HL-60 (cell line): ENCODE measurements around the gene SLC8A2.

Experiments
- DNase-seq, 2 experiments: peaks; one replicate each; pipeline ENCODE4 v3.0.0-alpha.2; 2010 to 2020; ENCODE audit warnings: low read depth in 1 of 2, low spot score in 1 of 2
- H3K27ac ChIP-seq: fragments of 250-450 bp; sonication (Bioruptor Pico); replicated peaks from 2 replicates; pipeline ENCODE4 v1.5.1; 2020; ENCODE audit warnings: mild to moderate bottlenecking, moderate library complexity
- H3K27me3 ChIP-seq: fragments of 250-450 bp; sonication (Bioruptor Pico); 2 replicates; pipeline ENCODE4 v1.5.1; 2021; ENCODE audit warnings: mild to moderate bottlenecking, moderate library complexity; ENCODE audit not compliant: insufficient read depth, poor library complexity, severe bottlenecking
- H3K4me3 ChIP-seq: replicated peaks from 2 replicates; pipeline ENCODE4 v1.5.1; 2011; ENCODE audit warnings: mild to moderate bottlenecking, control low read depth, low read length; ENCODE audit not compliant: insufficient read depth
- CTCF ChIP-seq: IDR thresholded peaks from one replicate; pipeline ENCODE4 v1.5.1; 2011; ENCODE audit warnings: low read length, control low read depth, inconsistent platforms; ENCODE audit not compliant: insufficient read depth
- GABPA ChIP-seq: IDR thresholded peaks from 2 replicates; pipeline ENCODE4 v1.6.1; 2012; ENCODE audit warnings: low read depth
- POLR2AphosphoS5 ChIP-seq: IDR thresholded peaks from 2 replicates; pipeline ENCODE4 v1.6.1; 2012; ENCODE audit warnings: low read depth
- SPI1 ChIP-seq: IDR thresholded peaks from 2 replicates; pipeline ENCODE4 v1.6.1; 2012; ENCODE audit warnings: low read depth, mild to moderate bottlenecking, borderline replicate concordance
- TF ChIP-seq, protein P1 (sequence below): IDR thresholded peaks from 2 replicates; pipeline ENCODE4 v1.6.1; 2012; ENCODE audit warnings: low read depth; ENCODE audit not compliant: insufficient replicate concordance

SLC8A2 gene

GRCh38 chr19:47404334-47405196, 67.1 kb downstream of the SLC8A2 start:
- H3K27ac ChIP-seq: no peak overlapping the region
- TF ChIP-seq GABPA: no peak
- no peak for DNase-seq
- H3K27me3 ChIP-seq: peaks cover 16% of the 10 kb centered on the region
- H3K4me3 ChIP-seq: no peak overlapping the region

DNA sequence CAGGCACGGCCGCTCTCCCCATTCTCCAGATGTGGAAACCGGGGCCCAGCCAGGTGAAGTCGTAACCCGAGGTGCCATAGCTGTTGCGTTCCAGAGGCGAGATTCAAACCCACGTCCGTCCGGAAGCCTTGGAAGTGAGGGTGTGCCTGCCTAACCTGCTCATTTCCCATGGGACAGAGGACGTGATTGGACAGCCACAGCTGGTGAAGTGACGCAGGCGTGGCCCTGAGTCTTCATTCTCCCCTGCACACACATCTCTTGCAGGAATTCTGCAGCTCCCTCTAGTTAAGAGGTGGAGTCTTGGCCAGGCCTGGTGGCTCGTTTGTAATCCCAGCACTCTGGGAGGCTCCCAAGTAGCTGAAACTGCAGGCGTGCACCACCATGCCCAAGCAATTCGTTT, 69.2 kb downstream of the SLC8A2 start:
- peaks cover 13% of the 10 kb centered on the region for H3K27me3 ChIP-seq
- H3K4me3 ChIP-seq: no peak overlapping the region
- TF ChIP-seq, protein P1, sequence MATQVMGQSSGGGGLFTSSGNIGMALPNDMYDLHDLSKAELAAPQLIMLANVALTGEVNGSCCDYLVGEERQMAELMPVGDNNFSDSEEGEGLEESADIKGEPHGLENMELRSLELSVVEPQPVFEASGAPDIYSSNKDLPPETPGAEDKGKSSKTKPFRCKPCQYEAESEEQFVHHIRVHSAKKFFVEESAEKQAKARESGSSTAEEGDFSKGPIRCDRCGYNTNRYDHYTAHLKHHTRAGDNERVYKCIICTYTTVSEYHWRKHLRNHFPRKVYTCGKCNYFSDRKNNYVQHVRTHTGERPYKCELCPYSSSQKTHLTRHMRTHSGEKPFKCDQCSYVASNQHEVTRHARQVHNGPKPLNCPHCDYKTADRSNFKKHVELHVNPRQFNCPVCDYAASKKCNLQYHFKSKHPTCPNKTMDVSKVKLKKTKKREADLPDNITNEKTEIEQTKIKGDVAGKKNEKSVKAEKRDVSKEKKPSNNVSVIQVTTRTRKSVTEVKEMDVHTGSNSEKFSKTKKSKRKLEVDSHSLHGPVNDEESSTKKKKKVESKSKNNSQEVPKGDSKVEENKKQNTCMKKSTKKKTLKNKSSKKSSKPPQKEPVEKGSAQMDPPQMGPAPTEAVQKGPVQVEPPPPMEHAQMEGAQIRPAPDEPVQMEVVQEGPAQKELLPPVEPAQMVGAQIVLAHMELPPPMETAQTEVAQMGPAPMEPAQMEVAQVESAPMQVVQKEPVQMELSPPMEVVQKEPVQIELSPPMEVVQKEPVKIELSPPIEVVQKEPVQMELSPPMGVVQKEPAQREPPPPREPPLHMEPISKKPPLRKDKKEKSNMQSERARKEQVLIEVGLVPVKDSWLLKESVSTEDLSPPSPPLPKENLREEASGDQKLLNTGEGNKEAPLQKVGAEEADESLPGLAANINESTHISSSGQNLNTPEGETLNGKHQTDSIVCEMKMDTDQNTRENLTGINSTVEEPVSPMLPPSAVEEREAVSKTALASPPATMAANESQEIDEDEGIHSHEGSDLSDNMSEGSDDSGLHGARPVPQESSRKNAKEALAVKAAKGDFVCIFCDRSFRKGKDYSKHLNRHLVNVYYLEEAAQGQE: no peak
- TF ChIP-seq GABPA (no peak), POLR2AphosphoS5 (no peak), CTCF (no peak), SPI1 (no peak)
- H3K27ac ChIP-seq: no peak overlapping the region
- no peak for DNase-seq

DNA sequence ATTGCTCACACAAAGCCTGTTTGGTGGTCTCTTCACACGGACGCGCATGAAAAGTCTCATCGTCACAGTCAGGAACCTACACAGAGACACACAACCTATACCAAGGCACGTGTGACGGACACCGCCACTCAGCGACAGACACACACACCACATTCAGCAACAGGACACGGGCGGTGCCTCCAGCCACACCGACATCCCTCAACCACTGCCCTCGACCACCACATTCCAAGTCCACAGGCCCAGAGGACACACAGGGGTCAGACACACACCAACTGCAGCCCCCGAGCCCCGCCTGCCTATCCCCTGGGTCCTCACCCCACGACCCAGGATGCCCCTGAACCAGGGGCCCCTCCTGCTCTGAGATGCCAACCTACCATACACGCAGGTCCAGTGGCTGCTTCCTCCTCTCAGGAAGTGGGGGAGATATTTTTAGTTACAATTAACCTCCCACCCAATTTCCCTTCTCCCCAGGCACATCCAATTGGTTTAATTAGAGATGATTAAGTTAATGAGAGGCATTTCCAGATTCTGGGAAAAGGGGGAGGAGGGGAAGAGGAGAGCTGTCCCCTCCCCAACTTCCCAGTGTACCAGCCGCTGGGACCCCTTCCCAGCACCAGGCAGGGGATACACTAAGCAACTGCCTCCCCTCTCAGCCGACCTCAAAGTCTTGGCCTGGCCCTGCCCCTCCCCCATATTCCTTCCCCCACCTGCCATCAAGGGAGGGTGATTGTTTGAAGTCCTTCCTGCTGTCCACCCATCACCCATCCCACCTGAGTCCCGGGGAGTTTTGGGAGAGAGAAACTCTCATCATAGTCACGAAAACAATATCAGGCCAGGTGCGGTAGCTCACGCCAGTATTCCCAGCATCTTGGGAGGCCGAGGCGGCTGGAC, 72.7 kb downstream of the SLC8A2 start:
- H3K27me3 ChIP-seq: peaks cover 5% of the 10 kb centered on the region
- no peak for TF ChIP-seq CTCF
- TF ChIP-seq GABPA: no peak
- TF ChIP-seq, protein P1: no peak
- no peak for TF ChIP-seq SPI1
- TF ChIP-seq POLR2AphosphoS5: no peak
- no peak for DNase-seq
- H3K4me3 ChIP-seq: no peak overlapping the region
- no peak overlapping the region for H3K27ac ChIP-seq

DNA sequence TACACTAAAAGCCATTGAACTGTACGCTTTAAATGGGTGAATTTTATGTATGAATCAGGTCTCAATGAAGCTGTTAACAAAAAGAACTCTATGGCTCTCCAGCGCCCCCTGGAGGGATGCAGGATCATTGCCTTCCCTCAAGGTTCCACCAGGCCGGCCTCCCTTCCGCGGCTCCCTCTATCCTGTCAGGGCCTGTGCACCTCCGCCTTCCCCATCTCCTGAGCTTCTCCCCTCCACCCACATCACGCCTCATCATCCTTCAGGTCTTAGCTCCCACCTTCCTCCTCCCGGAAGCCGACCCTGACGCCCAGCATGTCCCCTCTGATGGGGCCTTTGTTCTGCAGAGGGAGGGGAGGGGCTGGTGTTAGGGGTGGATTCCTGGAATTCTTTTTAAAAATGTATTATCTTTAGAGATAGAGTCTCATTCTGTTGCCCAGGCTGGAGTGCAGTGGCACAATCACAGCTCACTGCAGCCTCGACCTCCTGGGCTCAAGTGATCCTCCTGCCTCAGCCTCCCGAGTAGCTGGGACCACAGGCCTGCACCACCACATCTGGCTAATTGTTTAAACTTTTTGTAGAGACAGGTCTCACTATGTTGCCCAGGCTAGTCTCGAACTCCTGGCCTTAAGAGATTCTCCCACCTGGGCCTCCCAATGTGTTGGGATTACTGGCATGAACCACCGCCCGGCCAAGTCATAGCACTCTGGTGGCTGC, 80.0 kb downstream of the SLC8A2 start:
- Histone ChIP-seq H3K4me3 (no peak overlapping the region), H3K27me3 (peaks cover 2% of the 10 kb centered on the region), H3K27ac (no peak overlapping the region)
- DNase-seq: peak; percentile 59 to 87
- TF ChIP-seq POLR2AphosphoS5: no peak
- peak; percentile 76 for TF ChIP-seq CTCF
